Sciatic nerve (tissue), 2 donors: ENCODE data around the gene SORL1. TPM values are rescaled to one million over a fixed set of nuclear protein-coding genes. Genes with fewer than 3 reads are reported as not detected.
"Not testable (repeated sequence)": the region's sequence is repeated elsewhere in the genome, so short reads cannot be mapped to it uniquely, and the experiment has no call there.

Experiments used
- ATAC-seq: fragments of 200-7000 bp; cut with Tn5 transposase; one replicate; pipeline ENCODE4 v1.9.1; 2020; ENCODE audit warnings: mild to moderate bottlenecking, moderate library complexity
- DNase-seq: peaks from one replicate; pipeline ENCODE4 v3.0.0-alpha.2; 2020; ENCODE audit warnings: low spot score
- intact Hi-C: fragments of 100-400 bp; cut with DNase I; formaldehyde crosslinking; loops from one replicate; pipeline ENCODE4 v1.14.2; 2022
- total RNA-seq: library from RNA; stranded (reverse); fragmentation: NEBNext Ultra II Directional; extraction: Animal tissue kit (Norgen Biotek cat#: 25700); gene quantifications from one replicate; pipeline ENCODE4 v1.2.1, GENCODE V29; 2021
- donor health status: DM: no; HTN: no; CAD: no.
- donor health status: DM: no; HTN: no; CAD: no.

Gene SORL1
- total RNA-seq, 1 donor from 2014 or later: 45.1 TPM

GRCh38 chr11:121489823-121490222, 37.7 kb downstream of the SORL1 start:
- no peak for ATAC-seq
- intact Hi-C loops: no loop called here
- no peak for DNase-seq

GRCh38 chr11:121494355-121495099, 42.4 kb downstream of the SORL1 start:
- DNase-seq (no peak), ATAC-seq (no peak)
- intact Hi-C loops: no loop called here

GRCh38 chr11:121497176-121497998, 45.3 kb downstream of the SORL1 start:
- intact Hi-C loops: no loop called here
- ATAC-seq (no peak), DNase-seq (no peak)

GRCh38 chr11:121499405-121499804, 47.3 kb downstream of the SORL1 start:
- intact Hi-C loops: no loop called here
- ATAC-seq (peak; percentile 58), DNase-seq (no peak)

- no peak for ATAC-seq
- DNase-seq: no peak
- intact Hi-C loops: no loop called here
Measured at GRCh38 chr11:121500275-121500674, 48.2 kb downstream of the SORL1 start.

GRCh38 chr11:121500717-121501116, 48.6 kb downstream of the SORL1 start:
- ATAC-seq (no peak), DNase-seq (no peak)
- intact Hi-C loops: no loop called here

GRCh38 chr11:121503051-121503450, 50.9 kb downstream of the SORL1 start:
- no peak for ATAC-seq

GRCh38 chr11:121506237-121506636, 54.1 kb downstream of the SORL1 start:
- ATAC-seq, intact Hi-C loops, DNase-seq: not testable (repeated sequence)

More at GRCh38 chr11:121503051-121503450, 50.9 kb downstream of the SORL1 start:
- intact Hi-C loops: no loop called here
- no peak for DNase-seq

GRCh38 chr11:121508449-121508848, 56.3 kb downstream of the SORL1 start:
- intact Hi-C loops: no loop called here
- DNase-seq: no peak
- no peak for ATAC-seq

- ATAC-seq (no peak), DNase-seq (no peak)
- intact Hi-C loops: no loop called here
Measured at GRCh38 chr11:121510438-121510837, 58.3 kb downstream of the SORL1 start.

- ATAC-seq: no peak
- no peak for DNase-seq
- intact Hi-C loops: no loop called here
Measured at GRCh38 chr11:121512468-121513465, 60.7 kb downstream of the SORL1 start.

- ATAC-seq (no peak), DNase-seq (no peak)
- intact Hi-C loops: no loop called here
Measured at GRCh38 chr11:121513807-121514206, 61.7 kb downstream of the SORL1 start.

GRCh38 chr11:121514432-121515334, 62.6 kb downstream of the SORL1 start:
- ATAC-seq (no peak), DNase-seq (no peak)
- intact Hi-C loops: no loop called here

GRCh38 chr11:121515335-121515671, 63.2 kb downstream of the SORL1 start:
- intact Hi-C loops: no loop called here
- ATAC-seq (no peak), DNase-seq (no peak)

GRCh38 chr11:121517996-121518395, 65.9 kb downstream of the SORL1 start:
- DNase-seq: no peak
- intact Hi-C loops: no loop called here
- ATAC-seq: no peak

- DNase-seq (no peak), ATAC-seq (no peak)
- intact Hi-C loops: no loop called here
Measured at GRCh38 chr11:121520243-121521144, 68.4 kb downstream of the SORL1 start.
